Osteoblast (primary cell): Measurements from ENCODE around the gene TRIM73. TPM values are rescaled to one million over a fixed set of nuclear protein-coding genes. Genes with fewer than 3 reads are reported as not detected.
"Not testable (repeated sequence)": the region's sequence is repeated elsewhere in the genome, so short reads cannot be mapped to it uniquely, and the experiment has no call there.

Experiments used
- DNase-seq: peaks from one replicate; pipeline ENCODE4 v3.0.0; 2011; ENCODE audit warnings: low spot score, mixed read lengths; ENCODE audit not compliant: insufficient read length; ENCODE audit errors: missing footprints
- H2AFZ ChIP-seq: 2 replicates; pipeline ENCODE4 v1.6.0; 2011; ENCODE audit warnings: mild to moderate bottlenecking, low read length
- H3K27ac ChIP-seq: 2 replicates; pipeline ENCODE4 v1.5.1; 2011; ENCODE audit warnings: mild to moderate bottlenecking, low read depth, low read length, moderate library complexity
- H3K27me3 ChIP-seq: 2 replicates; pipeline ENCODE4 v1.6.0; 2012; ENCODE audit warnings: mild to moderate bottlenecking, control low read depth, inconsistent platforms, low read length, moderate library complexity; ENCODE audit not compliant: insufficient read depth
- H3K36me3 ChIP-seq: 2 replicates; pipeline ENCODE4 v1.5.1; 2011; ENCODE audit warnings: mild to moderate bottlenecking, low read length, control low read depth, moderate library complexity; ENCODE audit not compliant: insufficient read depth
- H3K4me1 ChIP-seq: 2 replicates; pipeline ENCODE4 v1.5.1; 2011; ENCODE audit warnings: mild to moderate bottlenecking, low read length, control low read depth, moderate library complexity; ENCODE audit not compliant: insufficient read depth
- H3K4me2 ChIP-seq: 2 replicates; pipeline ENCODE4 v1.6.0; 2011; ENCODE audit warnings: mild to moderate bottlenecking, low read length; ENCODE audit not compliant: insufficient read depth
- H3K4me3 ChIP-seq: fragments of 200-600 bp; sonication (generic); 3 replicates; pipeline ENCODE4 v1.5.1; 2012; ENCODE audit warnings: mild to moderate bottlenecking, low read length, inconsistent platforms; ENCODE audit not compliant: insufficient read depth
- H3K79me2 ChIP-seq: 2 replicates; pipeline ENCODE4 v1.6.0; 2012; ENCODE audit warnings: mild to moderate bottlenecking, low read length, control low read depth, inconsistent platforms; ENCODE audit not compliant: insufficient read depth
- H3K9me3 ChIP-seq: 2 replicates; pipeline ENCODE4 v1.5.1; 2011; ENCODE audit warnings: low read depth, low read length, control low read depth
- H4K20me1 ChIP-seq: 2 replicates; pipeline ENCODE4 v1.6.0; 2012; ENCODE audit warnings: mild to moderate bottlenecking, low read length, control low read depth; ENCODE audit not compliant: insufficient read depth
- total RNA-seq: library from RNA; depleted of rRNA; stranded (reverse); fragments of >200 nt; gene quantifications from 2 replicates; pipeline ENCODE4 v1.2.3, GENCODE V29; 2012

TRIM73 gene
- 0.36 and 1.5 TPM in 2 replicates for total RNA-seq

GRCh38 chr7:75395329-75395728 lies at the start of gene TRIM73:
Gene TRIM73, plus strand, starts transcription at chr7:75395629. Its CDS starts 3,305 bp downstream, at chr7:75398934.
- not testable (repeated sequence) for H3K4me1 ChIP-seq, H3K79me2 ChIP-seq, H3K4me2 ChIP-seq, H3K27ac ChIP-seq, H2AFZ ChIP-seq, DNase-seq, H3K36me3 ChIP-seq, H3K4me3 ChIP-seq, H3K9me3 ChIP-seq, H4K20me1 ChIP-seq, H3K27me3 ChIP-seq

GRCh38 chr7:75358671-75359541 lies 36.5 kb upstream of the TRIM73 start:
- H2AFZ ChIP-seq, H3K4me2 ChIP-seq, H4K20me1 ChIP-seq: not testable (repeated sequence)

GRCh38 chr7:75359542-75359848 lies 35.9 kb upstream of the TRIM73 start:
- H2AFZ ChIP-seq, H3K4me1 ChIP-seq, H3K9me3 ChIP-seq, H3K36me3 ChIP-seq, H3K27me3 ChIP-seq, H3K4me2 ChIP-seq, H3K27ac ChIP-seq, H3K79me2 ChIP-seq, H4K20me1 ChIP-seq, DNase-seq: not testable (repeated sequence)
- H3K4me3 ChIP-seq = peak overlapping the region; percentile 65

More at GRCh38 chr7:75358671-75359541, 36.5 kb upstream of the TRIM73 start:
- H3K27me3 ChIP-seq, H3K9me3 ChIP-seq, H3K4me1 ChIP-seq, H3K27ac ChIP-seq, H3K79me2 ChIP-seq, DNase-seq, H3K36me3 ChIP-seq: not testable (repeated sequence)
- H3K4me3 ChIP-seq = peak overlapping the region; percentile 65

GRCh38 chr7:75364079-75364478 lies 31.4 kb upstream of the TRIM73 start:
- not testable (repeated sequence) for H2AFZ ChIP-seq

GRCh38 chr7:75366643-75367042 lies 28.8 kb upstream of the TRIM73 start:
- H3K9me3 ChIP-seq, H3K79me2 ChIP-seq, H4K20me1 ChIP-seq, H3K27me3 ChIP-seq, H3K36me3 ChIP-seq, H2AFZ ChIP-seq, H3K4me1 ChIP-seq, H3K4me3 ChIP-seq, H3K4me2 ChIP-seq, DNase-seq, H3K27ac ChIP-seq: not testable (repeated sequence)

More at GRCh38 chr7:75364079-75364478, 31.4 kb upstream of the TRIM73 start:
- not testable (repeated sequence) for H3K36me3 ChIP-seq, H3K9me3 ChIP-seq, H3K4me1 ChIP-seq, H3K79me2 ChIP-seq, H3K4me2 ChIP-seq, DNase-seq, H3K27me3 ChIP-seq, H4K20me1 ChIP-seq, H3K4me3 ChIP-seq, H3K27ac ChIP-seq

GRCh38 chr7:75367313-75367712 lies 28.1 kb upstream of the TRIM73 start:
- H3K27me3 ChIP-seq, H3K36me3 ChIP-seq: not testable (repeated sequence)

GRCh38 chr7:75374144-75374518 lies 21.3 kb upstream of the TRIM73 start:
- H3K4me1 ChIP-seq, H2AFZ ChIP-seq, H3K27ac ChIP-seq, H3K4me2 ChIP-seq, H3K79me2 ChIP-seq, H3K4me3 ChIP-seq, H3K36me3 ChIP-seq, H4K20me1 ChIP-seq, H3K27me3 ChIP-seq, H3K9me3 ChIP-seq, DNase-seq: not testable (repeated sequence)

More at GRCh38 chr7:75367313-75367712, 28.1 kb upstream of the TRIM73 start:
- H2AFZ ChIP-seq, H3K9me3 ChIP-seq, H3K79me2 ChIP-seq, H3K4me1 ChIP-seq, H3K4me3 ChIP-seq, H3K27ac ChIP-seq, H3K4me2 ChIP-seq, H4K20me1 ChIP-seq, DNase-seq: not testable (repeated sequence)

- H3K36me3 ChIP-seq, H3K4me2 ChIP-seq, H3K9me3 ChIP-seq, H3K4me1 ChIP-seq, H3K27me3 ChIP-seq, DNase-seq, H4K20me1 ChIP-seq, H3K27ac ChIP-seq, H3K4me3 ChIP-seq, H2AFZ ChIP-seq, H3K79me2 ChIP-seq: not testable (repeated sequence)
These were observed 20.7 kb upstream of the TRIM73 start for GRCh38 chr7:75374519-75375317.
